Adrenal gland (tissue), 5 donors: ENCODE measurements around the gene SHMT2.

Experiments
- POLR2A ChIP-seq, 2 donors: fragments of 450-650 bp; IDR thresholded peaks; one replicate each; pipeline ENCODE4 v1.6.1; 2017; ENCODE audit warnings: antibody characterized with exemption in 2 of 2, mild to moderate bottlenecking in 2 of 2, moderate library complexity in 1 of 2
- TF ChIP-seq, protein P1 (sequence below), 6 experiments: fragments of 450-650 bp in 4 of 6; fragments of 200-600 bp in 2 of 6; sonication (generic) in 1 of 6; IDR thresholded peaks; 1 replicate in 5 of 6; 2 replicates in 1 of 6; pipeline versions ENCODE4 v1.5.1 to v1.8.0; 2016 to 2021; ENCODE audit warnings: antibody characterized with exemption in 6 of 6, mild to moderate bottlenecking in 2 of 6, moderate library complexity in 1 of 6
- donor health status: DM: no; HTN: no; CAD: no.

DNA sequence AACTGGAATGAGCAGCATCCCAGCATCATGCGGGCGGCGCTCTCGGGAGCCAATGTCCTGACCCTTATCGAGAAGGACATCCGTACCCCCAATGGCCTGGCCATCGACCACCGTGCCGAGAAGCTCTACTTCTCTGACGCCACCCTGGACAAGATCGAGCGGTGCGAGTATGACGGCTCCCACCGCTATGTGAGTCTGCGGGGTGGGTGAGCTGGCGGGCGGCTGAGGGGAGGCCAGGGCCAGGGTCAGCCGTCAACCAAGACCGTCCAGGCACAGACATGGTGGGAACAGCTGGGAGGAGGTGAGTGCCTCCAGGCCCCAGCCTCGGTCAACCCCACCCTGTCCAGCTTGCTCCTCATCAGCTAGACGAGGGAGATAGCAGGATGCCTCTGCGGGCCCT is 38.7 kb upstream of the SHMT2 start:
- no peak for TF ChIP-seq POLR2A (IDR thresholded peaks at IDR 0.05)
- TF ChIP-seq, protein P1, sequence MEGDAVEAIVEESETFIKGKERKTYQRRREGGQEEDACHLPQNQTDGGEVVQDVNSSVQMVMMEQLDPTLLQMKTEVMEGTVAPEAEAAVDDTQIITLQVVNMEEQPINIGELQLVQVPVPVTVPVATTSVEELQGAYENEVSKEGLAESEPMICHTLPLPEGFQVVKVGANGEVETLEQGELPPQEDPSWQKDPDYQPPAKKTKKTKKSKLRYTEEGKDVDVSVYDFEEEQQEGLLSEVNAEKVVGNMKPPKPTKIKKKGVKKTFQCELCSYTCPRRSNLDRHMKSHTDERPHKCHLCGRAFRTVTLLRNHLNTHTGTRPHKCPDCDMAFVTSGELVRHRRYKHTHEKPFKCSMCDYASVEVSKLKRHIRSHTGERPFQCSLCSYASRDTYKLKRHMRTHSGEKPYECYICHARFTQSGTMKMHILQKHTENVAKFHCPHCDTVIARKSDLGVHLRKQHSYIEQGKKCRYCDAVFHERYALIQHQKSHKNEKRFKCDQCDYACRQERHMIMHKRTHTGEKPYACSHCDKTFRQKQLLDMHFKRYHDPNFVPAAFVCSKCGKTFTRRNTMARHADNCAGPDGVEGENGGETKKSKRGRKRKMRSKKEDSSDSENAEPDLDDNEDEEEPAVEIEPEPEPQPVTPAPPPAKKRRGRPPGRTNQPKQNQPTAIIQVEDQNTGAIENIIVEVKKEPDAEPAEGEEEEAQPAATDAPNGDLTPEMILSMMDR (IDR thresholded peaks at IDR 0.05): no peak
